Uterus (tissue), 2 donors: ENCODE measurements around the gene HIPK2.

ENCODE experiments used
- POLR2A ChIP-seq, 2 donors: fragments of 450-650 bp; IDR thresholded peaks; one replicate each; pipeline ENCODE4 v1.6.1; 2016; ENCODE audit warnings: antibody characterized with exemption in 2 of 2, mild to moderate bottlenecking in 1 of 2, moderate library complexity in 1 of 2
- TF ChIP-seq, protein P1 (sequence below), 4 experiments: fragments of 200-600 bp in 2 of 4; fragments of 450-650 bp in 2 of 4; sonication (generic) in 2 of 4; IDR thresholded peaks; one replicate each; pipeline ENCODE4 v1.5.1; 2016 to 2019; ENCODE audit warnings: antibody characterized with exemption in 4 of 4, mild to moderate bottlenecking in 2 of 4, moderate library complexity in 1 of 4

DNA sequence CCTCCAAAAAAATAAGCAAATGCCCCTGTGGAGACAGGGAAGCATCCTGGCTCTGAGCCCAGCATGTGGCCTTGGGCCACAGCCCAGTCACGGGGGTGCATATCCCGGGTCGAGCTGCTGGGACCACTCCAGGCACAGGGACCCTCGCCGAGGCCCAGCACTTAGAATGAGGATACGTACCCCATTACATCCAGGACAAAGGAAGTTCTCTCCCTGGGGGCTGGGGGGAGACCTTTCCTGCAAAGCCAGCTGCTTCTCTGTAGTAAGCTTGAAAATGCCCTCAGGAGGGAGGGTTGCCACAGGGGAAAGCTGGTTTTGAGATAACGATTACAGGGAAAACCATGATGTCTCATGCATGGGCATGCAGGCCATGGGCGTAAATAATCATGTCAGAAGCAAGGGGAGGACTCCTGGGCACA lies 75.5 kb downstream of the HIPK2 start:
- TF ChIP-seq, protein P1, sequence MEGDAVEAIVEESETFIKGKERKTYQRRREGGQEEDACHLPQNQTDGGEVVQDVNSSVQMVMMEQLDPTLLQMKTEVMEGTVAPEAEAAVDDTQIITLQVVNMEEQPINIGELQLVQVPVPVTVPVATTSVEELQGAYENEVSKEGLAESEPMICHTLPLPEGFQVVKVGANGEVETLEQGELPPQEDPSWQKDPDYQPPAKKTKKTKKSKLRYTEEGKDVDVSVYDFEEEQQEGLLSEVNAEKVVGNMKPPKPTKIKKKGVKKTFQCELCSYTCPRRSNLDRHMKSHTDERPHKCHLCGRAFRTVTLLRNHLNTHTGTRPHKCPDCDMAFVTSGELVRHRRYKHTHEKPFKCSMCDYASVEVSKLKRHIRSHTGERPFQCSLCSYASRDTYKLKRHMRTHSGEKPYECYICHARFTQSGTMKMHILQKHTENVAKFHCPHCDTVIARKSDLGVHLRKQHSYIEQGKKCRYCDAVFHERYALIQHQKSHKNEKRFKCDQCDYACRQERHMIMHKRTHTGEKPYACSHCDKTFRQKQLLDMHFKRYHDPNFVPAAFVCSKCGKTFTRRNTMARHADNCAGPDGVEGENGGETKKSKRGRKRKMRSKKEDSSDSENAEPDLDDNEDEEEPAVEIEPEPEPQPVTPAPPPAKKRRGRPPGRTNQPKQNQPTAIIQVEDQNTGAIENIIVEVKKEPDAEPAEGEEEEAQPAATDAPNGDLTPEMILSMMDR (IDR thresholded peaks at IDR 0.05) = no peak
- no peak for TF ChIP-seq POLR2A (IDR thresholded peaks at IDR 0.05)
